GM21619 (cell line): Measurements from ENCODE around the gene ALOX5AP.
A peak's percentile ranks its signal among the peaks of the same experiment; 100 is the strongest.

Experiments used
- ATAC-seq: cut with Tn5 transposase; IDR thresholded peaks from one replicate; pipeline ENCODE4 v1.9.1; 2021; ENCODE audit not compliant: unreplicated experiment

The ALOX5AP gene

GRCh38 chr13:30735025-30735871 lies at the start of gene ALOX5AP:
Gene ALOX5AP (plus strand): TSS chr13:30735543. CDS start chr13:30735606, 63 bp downstream.
- ATAC-seq, result peak; percentile 68

- ATAC-seq, result no peak
Measured at GRCh38 chr13:30685987-30686386, 49.4 kb upstream of the ALOX5AP start.

GRCh38 chr13:30687601-30688000 lies 47.7 kb upstream of the ALOX5AP start:
- ATAC-seq, result no peak

- ATAC-seq, result no peak
Measured at GRCh38 chr13:30689752-30690151, 45.6 kb upstream of the ALOX5AP start.

GRCh38 chr13:30690282-30691188 lies 44.8 kb upstream of the ALOX5AP start:
- ATAC-seq, result peak; percentile 66

GRCh38 chr13:30692113-30692512 lies 43.2 kb upstream of the ALOX5AP start:
- no peak for ATAC-seq

- no peak for ATAC-seq
Measured at GRCh38 chr13:30696278-30697176, 38.8 kb upstream of the ALOX5AP start.

GRCh38 chr13:30697177-30697953 lies 38.0 kb upstream of the ALOX5AP start:
- ATAC-seq, result no peak

- ATAC-seq, result no peak
Measured at GRCh38 chr13:30697996-30698401, 37.3 kb upstream of the ALOX5AP start.

GRCh38 chr13:30698488-30699005 lies 36.8 kb upstream of the ALOX5AP start:
- ATAC-seq, result no peak

- ATAC-seq, result no peak
Measured at GRCh38 chr13:30700364-30700763, 35.0 kb upstream of the ALOX5AP start.

- no peak for ATAC-seq
Measured at GRCh38 chr13:30702006-30702405, 33.3 kb upstream of the ALOX5AP start.

- ATAC-seq, result no peak
Measured at GRCh38 chr13:30704596-30704995, 30.7 kb upstream of the ALOX5AP start.

- ATAC-seq, result no peak
Measured at GRCh38 chr13:30705680-30706079, 29.7 kb upstream of the ALOX5AP start.

GRCh38 chr13:30708541-30708940 lies 26.8 kb upstream of the ALOX5AP start:
- ATAC-seq, result no peak

- ATAC-seq, result no peak
Measured at GRCh38 chr13:30710442-30710841, 24.9 kb upstream of the ALOX5AP start.

GRCh38 chr13:30711375-30711774 lies 24.0 kb upstream of the ALOX5AP start:
- no peak for ATAC-seq

- no peak for ATAC-seq
Measured at GRCh38 chr13:30711837-30712236, 23.5 kb upstream of the ALOX5AP start.
